ENCODE measurements around the gene NFE2L3.
"Not testable (repeated sequence)": the region's sequence is repeated elsewhere in the genome, so short reads cannot be mapped to it uniquely, and the experiment has no call there.

Gene NFE2L3, protein sequence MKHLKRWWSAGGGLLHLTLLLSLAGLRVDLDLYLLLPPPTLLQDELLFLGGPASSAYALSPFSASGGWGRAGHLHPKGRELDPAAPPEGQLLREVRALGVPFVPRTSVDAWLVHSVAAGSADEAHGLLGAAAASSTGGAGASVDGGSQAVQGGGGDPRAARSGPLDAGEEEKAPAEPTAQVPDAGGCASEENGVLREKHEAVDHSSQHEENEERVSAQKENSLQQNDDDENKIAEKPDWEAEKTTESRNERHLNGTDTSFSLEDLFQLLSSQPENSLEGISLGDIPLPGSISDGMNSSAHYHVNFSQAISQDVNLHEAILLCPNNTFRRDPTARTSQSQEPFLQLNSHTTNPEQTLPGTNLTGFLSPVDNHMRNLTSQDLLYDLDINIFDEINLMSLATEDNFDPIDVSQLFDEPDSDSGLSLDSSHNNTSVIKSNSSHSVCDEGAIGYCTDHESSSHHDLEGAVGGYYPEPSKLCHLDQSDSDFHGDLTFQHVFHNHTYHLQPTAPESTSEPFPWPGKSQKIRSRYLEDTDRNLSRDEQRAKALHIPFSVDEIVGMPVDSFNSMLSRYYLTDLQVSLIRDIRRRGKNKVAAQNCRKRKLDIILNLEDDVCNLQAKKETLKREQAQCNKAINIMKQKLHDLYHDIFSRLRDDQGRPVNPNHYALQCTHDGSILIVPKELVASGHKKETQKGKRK

DNA sequence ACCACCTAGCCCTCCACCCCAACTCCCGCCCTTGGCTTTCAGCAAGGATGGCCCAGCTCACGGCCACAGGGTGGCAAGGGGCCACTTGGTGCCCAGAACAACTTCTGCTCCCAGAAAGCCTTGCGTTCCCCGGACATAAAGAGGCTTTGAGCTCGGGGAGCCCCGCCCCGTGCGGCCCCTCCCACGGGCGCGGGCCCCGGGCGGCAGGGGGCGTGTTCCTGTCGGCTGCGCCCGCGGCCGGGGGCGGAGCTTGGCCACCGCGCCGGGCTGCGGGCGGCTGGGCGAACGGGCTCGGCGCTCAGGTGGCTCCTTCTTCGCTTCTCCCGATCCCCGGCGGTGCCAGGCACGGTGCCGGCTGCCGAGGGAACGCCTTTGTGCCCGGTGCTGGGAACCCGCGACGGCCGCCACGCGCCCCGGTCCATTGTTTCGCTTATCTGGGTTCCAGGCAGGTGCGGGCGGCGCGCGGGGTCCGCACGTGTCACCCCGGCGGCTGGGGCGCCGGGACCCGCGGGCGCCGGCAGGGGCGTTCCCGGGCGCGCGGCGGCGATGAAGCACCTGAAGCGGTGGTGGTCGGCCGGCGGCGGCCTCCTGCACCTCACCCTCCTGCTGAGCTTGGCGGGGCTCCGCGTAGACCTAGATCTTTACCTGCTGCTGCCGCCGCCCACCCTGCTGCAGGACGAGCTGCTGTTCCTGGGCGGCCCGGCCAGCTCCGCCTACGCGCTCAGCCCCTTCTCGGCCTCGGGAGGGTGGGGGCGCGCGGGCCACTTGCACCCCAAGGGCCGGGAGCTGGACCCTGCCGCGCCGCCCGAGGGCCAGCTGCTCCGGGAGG is at the start of gene NFE2L3:
TSS of gene NFE2L3 (plus strand) at position 246 of the 829 bp plus-strand sequence. CDS start at position 547, 301 bp downstream.
- peak; percentile 92 to 98 (median 94) for DNase-seq

DNA sequence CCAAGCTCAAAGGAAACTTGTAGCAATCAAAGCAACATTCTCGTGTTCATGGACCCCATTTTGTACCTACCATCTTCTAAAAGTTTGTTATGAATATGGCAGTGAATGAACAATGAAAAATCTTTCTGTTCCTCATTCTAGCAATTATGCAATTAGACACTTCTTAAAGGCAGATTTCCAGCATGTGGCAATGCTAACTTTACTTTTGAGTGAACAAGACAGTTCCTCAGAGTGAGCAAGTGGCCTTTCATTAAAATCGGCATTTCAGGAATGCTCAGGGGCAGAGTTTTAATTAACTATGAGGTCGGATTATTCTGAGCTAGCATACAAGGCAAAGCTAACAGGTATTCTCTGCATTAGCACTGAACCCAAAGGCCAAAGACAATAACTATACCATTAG is 48.4 kb upstream of the NFE2L3 start:
- peak; percentile 68 to 89 (median 78) for DNase-seq

DNA sequence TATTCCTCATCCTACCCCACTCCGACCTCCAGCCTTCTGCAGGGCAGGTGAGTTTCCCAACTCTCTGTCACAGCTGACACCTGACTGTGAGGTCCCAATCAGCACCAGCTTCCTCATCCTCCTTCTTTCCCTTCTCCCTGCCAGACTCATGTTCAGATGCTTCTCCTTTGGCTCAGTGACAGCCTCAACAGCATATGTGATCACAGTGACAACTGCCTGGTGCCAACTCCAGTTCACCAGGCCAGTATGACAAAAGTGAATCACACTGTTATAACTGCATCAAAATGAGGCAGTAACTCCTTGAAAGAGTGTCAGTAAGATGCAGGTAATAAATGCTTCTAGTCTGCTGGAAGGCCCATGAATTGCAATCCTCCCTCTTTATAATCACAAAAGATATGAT is 46.8 kb upstream of the NFE2L3 start:
- DNase-seq, result peak in 2 of 3 donors; percentile 48 to 59

DNA sequence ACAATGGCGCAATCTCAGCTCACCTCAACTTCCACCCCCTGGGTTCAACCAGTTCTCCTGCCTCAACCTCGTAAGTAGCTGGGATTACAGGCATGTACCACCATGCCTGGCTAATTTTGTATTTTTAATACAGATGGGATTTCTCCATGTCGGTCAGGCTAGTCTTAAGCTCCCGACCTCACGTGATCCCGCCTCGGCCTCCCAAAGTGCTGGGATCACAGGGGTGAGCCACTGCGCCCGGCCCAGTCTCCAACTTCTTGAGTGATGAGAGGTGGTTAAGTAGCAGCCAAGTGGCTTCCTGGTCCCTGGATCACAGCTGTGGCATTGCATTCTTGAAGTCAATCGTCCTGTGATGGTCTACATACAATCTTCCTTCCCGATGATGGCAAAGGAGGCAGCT is 46.1 kb upstream of the NFE2L3 start:
- no peak for DNase-seq

DNA sequence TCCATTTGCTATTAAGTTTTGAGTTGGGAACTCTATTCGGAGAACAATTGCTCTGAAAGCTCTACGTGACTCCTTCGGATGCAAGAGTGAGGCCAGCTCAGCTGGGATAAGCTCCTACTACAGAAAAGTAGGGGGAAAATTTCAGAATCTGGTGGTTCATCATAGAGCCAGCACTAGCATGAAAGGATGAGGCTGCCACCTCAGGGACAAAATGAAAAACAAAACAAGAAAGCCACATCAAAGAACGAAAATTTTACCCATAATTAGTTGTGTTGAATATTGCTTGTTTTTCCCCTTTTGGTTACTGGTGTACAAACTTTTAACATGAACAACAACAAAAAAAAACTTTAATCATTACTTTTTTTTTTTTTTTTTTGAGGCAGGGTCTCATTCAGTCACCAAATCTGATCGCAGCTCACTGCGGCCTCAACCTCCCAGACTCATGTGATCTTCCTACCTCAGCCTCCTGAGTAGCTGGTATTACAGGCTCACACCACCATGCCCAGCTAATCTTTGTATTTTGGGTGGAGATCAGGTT is 39.7 kb upstream of the NFE2L3 start:
- DNase-seq, result no peak

DNA sequence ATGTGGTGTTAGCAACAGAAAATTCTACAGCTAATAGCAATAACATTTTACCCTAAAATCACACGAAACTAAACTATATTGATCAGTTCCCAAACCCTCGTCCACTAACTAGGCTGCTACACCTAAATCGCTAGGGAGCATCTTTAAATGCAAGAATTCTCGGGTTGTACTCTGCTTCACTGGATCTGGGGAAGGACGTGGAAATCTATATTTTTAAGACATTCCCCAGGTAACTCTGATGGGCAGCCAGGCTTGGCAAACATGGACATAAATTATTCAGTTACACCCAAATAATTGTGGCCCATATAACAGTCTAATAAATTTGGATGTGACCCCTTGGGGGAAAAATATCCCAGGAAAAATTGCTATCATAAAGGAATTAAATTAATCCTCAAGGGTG is 36.3 kb upstream of the NFE2L3 start:
- no peak for DNase-seq

DNA sequence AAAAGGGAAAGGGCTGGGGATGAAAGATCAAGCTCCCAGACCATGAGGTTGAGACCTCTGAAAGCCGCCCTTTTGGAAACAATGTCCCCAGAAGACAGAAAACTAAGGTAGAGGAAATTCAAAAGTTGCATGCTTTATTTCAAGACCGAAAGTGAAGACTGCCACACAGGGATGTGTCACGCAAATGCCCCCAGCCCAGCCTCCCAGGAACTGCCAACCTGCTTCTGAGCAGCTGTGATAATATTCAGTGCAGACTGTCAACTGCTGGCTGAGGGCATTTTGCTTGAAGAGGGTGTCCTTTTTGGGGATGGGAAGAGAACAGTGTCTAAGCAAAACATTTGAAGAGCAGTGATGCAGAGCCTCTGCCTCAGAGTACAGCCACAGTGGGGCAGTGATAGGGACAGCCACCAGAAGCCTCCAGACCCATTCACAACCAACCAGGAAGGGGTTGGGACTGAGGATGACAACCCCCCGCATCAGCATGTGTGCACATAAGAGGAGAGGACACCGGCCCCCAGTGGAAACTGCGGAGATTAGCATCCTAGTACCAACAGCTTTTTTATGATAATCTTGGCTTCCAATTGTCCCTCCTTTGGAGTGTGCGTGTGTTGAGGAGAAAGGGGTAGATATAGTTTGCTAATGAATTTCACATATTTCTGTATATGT is 34.7 kb upstream of the NFE2L3 start:
- no peak for DNase-seq

DNA sequence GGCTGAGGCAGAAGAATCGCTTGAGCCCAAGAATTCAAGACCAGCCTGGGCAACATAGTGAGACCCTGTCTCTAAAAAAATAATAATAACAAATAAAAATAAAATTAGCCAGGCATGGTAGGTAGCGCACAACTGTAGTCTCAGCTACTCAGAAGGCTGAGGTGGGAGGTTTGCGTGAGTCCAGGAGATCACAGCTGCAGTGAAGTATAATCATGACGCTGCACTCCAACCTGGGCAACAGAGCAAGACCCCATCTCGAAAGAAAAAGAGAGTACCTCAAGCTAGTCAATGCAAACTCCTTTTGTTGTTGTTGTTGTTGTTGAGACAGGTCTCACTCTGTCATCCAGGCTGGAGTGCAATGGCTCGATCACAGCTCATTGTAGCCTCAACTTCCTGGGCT is 34.0 kb upstream of the NFE2L3 start:
- no peak for DNase-seq

DNA sequence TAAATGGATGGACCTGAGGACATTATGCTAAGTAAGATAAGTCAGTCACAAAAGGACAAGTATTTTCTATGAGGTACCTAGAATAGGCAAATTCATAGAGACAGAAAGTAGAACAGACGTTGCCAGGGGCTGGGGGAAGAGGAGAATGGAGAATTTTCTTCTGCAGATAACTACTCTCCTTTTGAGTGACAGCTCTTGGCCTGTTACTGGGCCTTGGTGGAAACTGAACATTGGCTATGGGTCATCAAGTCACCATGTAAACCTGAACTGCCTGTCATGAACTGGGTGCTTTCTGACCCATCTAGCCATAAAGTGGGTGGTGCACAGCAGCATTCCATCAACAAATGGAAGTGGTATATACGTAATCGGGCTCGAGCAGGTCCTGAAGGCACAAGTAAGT is 29.3 kb upstream of the NFE2L3 start:
- DNase-seq, result no peak

DNA sequence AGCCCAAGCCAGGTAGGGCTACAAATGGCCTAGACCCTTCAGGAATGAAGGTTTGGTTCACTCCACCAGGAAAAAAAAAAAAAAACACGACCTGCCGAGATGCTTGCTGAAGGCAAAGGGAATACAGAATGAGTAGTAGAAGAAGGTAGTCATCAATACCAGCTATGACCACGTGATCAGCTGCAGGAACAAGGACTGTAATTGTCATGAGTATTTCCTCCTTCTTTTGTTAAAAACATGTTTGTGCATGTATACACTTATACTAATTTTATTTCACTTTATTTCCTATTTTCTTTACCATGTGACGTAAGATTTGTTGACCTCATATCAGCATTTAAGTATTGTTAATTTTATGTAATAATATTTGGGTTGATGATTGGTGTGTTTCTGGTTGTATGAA is 27.2 kb upstream of the NFE2L3 start:
- not testable (repeated sequence) for DNase-seq

DNA sequence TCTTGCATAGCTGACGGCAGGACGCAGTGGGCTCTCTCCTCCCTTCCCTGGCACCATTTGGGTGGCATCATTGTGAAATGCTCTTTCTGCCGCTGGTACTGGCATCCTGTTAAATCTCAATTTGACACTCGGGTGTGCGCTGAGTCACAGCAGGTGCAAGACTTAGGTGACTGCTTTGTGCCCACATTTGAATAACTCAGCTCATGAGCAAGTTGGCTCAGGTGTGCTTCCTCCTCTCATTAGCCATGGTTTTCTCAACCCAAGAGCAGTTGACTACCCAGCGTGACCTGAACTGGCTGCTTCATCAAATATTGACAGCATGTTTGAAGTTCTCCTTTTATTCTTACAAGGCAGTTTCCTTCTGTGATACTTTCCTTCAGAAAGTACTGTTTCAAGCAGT is 24.6 kb upstream of the NFE2L3 start:
- DNase-seq, result no peak

DNA sequence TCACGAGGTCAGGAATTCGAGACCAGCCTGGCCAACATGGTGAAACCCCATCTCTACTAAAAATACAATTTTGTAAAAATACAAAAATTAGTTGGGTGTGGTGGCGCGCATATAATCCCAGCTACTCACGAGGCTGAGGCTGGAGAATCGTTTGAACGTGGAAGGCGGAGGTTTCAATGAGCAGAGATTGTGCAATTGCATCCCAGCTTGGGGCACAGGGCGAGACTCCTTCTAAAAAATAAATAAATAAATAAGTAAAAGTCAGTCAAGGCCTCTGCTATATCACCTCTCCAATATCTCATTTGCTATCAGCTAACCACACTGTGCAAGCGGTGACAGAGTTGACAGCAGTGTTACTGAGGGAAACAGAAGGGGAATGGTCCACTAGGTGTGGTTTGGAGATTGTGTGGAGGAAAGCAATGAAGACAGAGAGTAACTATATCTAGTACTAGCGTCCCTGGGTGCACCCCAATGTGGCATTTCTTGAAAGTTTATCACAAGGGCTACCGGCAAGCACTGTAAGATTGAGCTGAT is 20.9 kb upstream of the NFE2L3 start:
- no peak for DNase-seq

DNA sequence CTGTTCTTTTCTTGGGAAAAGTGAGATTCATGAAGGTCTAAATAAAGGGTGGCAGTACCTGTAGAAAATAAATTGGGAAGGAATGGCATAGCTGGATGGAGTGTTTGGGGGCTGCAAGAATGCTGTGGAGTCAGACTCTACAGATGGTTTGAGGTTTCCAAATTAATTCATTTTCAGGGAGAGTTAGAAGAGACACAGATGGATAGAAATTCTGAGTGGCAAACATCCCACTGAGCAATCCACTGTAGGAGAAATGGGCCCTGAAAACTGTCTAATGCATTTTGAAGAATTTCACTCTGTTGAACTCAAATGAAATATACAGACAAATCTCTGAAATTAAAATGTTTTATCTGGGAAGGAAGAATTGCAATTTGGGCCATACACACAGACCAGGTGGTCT is 16.9 kb upstream of the NFE2L3 start:
- no peak for DNase-seq

DNA sequence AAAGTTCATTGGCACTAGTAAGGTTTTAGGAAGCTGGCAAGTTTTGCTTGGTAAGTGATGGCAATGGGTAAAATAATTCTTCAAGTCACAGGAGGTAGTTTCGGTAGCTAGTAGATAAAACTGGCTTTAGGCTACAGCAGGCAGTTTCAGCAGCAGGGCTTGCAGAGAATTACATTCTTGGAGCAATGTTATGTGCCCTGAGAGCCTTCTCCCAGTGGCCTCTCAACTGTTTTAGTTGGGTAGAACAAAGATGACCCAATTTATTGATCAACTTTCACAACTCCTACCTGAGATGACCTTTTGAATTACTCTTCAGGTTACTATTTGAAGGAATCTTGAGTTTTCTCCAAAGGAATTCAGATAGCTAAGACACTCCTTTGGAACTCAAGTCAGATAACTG is 16.4 kb upstream of the NFE2L3 start:
- DNase-seq, result no peak

DNA sequence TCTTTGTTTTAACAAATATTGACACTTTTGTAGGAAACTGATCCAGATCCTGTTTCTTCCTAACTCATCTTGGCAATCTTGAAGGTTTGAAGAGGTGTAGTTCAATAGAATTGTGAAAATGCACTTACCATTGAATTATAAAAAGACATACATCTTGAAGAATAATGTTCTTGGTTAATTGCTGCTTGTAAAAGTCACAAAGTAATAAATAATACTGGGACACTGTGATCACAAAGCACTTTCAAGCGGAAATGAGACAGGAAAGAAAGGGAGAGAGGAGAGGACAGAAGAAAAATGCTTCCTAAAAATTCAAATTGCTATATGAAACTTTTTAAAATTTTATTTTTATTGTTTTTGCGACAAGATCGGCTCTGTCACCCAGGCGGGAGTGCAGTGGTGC is 15.2 kb upstream of the NFE2L3 start:
- no peak for DNase-seq

DNA sequence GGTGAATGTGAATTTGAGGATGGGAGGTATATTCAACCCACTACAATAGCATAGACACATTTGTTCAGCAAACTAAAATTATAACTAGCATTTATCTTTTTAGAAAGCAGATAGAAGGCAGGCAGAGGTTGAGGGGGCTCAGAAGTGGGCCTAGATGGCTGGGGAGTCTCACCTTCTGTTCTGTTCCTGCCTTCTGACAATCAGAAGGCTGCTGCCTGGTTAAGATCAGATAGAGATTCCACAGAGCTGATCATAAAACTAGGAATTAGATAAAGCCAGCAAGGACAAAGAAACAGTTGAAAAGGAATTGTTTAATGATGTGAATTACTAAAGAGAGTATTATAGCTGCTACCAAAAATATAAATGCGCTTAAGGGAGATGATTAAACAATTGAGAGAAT is 11.6 kb upstream of the NFE2L3 start:
- no peak for DNase-seq

DNA sequence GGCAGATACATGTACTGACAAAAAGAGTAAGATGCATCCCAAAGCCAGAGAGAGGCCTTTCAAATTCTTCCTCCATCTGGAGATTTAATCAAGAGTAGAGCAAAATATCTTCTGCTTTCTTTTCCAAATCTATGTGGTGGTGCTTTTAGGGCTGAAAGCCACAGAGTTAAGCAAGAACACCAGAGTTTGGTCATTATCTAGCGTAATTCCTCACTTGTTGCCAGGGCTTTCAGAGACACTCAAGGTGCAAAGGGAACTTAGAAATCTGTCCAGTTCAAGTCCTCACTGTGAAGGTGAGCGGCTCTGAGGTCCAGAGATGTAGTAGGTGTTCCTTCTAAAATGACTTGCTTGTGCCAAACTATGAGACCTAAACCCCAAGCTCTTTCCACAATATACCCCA is 10.9 kb upstream of the NFE2L3 start:
- peak; percentile 56 to 68 (median 62) for DNase-seq

DNA sequence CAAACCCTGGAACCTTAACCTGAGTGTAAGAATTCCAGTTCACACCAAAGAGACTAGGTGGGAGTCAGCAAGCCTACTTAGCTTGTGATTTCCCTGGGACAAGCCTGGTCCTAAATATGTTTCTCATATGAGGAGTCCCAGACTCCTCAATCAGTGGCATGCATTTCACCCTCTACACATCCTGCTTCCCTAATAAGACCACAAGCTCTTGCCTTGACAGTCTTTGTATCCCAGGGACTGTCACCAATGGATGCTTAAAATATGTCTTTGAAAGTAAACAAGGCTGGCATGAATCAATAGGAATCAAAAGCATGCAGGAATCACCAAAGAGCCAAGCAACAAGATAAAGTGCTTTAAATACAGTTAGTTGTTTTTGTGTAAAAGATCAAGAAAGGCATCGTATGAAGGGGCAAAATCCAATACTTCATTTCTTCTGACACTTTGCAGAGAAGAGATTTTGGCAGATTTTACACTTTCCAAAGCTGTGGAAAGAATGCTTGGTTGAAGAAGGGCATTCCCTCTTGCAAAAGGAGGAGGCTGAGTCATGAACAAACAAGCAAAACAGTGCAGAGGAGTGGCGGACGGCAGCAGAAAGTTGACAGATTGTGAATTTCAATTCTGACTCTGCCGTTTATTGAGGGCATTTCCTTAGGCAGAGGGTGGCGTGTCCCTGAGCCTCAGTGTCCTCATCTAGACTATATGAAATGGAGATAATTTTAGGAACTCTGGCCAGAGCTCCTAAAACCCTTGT is 8.5 kb upstream of the NFE2L3 start:
- peak; percentile 61 to 65 (median 64) for DNase-seq

DNA sequence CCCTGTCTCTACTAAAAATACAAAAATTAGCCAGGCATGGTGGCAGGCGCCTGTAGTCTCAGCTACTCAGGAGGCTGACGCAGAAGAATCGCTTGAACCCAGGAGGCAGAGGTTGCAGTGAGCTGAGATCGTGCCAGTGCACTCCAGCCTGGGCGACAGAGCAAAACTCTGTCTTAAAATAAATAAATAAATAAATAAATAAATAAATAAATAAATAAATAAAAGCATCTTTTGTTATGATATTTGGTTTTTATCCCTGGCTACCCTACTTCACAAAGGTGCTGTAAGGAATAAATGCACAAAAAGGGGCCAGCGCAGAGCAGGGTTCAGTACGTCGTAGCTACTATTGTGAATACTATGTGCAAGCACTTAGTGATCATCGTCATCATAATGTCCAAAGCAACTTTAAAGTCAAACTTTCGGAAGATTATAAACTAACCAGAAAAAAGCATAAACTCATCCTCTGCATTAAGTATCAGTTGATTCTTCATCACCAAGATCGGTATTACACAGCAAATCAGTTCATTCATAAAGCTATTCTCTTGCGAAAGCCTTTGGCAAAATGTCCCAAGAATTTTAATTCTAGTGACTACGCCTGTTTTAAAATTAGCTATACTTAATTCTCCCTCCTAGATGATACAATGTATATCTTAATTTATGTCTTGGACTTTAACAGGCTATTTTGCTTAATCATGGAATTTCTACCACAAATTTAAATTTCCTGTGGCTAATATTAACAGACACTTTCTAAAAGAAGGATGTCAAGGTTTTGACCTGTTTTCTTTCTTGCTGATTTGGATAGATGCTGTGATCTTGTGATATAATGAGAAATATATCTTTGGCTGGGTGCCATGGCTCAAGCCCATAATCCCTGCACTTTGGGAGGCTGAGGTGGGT is 7.6 kb upstream of the NFE2L3 start:
- no peak for DNase-seq

DNA sequence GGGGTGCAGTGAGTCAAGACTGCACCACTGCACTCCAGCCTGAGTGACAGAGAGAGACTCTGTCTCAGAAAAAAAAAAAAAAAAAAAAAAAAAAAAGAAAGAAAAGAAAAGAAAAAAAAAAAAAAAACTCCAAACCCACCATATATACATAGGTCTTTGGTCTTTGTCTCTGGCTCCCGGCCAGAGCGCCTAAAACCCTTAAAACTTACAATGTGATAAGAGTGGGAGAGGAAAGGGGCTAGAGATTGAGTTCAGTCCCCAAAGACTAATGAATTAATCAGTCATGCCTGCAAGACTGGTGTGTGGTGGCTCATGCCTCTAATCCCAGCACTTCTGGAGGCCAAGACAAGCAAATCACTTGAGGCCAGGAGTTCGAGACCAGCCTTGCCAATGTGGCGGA is 6.8 kb upstream of the NFE2L3 start:
- no peak for DNase-seq

DNA sequence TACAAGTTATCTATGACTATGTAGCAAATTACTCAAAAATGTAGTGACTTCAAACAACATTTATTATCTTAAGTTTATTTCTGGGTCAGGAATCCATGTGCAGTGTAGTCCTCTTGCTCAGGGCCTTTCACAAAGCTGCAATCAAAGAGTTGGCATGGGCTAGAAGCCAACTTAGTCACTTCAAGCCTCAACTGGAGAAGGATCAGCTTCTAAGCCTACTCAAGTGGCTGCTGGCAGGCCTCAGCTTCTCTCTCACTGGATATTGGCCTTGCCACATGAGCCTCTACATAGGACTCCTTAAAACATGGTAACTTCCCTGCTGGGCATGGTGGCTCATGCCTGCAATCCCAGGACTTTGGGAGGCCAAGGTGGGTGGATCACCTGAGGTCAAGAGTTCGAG is 5.0 kb upstream of the NFE2L3 start:
- DNase-seq, result no peak
